ENCODE data around the gene ABCC1.

DNA sequence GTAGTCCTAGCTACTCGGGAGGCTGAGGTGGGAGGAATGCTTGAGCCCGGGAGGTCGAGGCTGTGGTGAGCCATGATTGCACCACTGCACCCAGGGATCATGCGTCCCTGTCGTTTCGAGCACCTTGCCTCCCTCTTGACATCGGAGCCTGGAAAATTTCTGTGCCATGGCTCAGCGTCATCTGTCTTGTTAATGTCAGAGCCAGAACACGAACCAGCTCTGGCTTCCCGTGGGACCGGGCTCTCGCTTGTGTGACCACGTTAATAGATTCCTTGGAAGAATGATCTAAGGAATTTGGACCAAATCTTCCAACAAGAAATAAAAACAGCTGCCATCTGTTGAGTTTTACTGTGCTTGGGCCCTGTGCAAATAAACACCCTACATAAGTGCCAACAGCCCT lies 117.7 kb downstream of the ABCC1 start:
- TF ChIP-seq, protein P1, sequence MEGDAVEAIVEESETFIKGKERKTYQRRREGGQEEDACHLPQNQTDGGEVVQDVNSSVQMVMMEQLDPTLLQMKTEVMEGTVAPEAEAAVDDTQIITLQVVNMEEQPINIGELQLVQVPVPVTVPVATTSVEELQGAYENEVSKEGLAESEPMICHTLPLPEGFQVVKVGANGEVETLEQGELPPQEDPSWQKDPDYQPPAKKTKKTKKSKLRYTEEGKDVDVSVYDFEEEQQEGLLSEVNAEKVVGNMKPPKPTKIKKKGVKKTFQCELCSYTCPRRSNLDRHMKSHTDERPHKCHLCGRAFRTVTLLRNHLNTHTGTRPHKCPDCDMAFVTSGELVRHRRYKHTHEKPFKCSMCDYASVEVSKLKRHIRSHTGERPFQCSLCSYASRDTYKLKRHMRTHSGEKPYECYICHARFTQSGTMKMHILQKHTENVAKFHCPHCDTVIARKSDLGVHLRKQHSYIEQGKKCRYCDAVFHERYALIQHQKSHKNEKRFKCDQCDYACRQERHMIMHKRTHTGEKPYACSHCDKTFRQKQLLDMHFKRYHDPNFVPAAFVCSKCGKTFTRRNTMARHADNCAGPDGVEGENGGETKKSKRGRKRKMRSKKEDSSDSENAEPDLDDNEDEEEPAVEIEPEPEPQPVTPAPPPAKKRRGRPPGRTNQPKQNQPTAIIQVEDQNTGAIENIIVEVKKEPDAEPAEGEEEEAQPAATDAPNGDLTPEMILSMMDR (conservative IDR thresholded peaks at IDR 0.05; ENCODE audit: low read length) = no peak
- TF ChIP-seq EZH2phosphoT487 (IDR thresholded peaks at IDR 0.05; ENCODE audit: borderline replicate concordance) = no peak

Measured in Loucy (cell line).